Activated T-helper 2 cell treated with anti-CD3 and anti-CD28 coated beads, Interferon-gamma antibody, Interleukin-2, Interleukin-4, amounts not matched to agents 10 μg/mL and 5 μg/mL and 100 μg/mL, durations not matched to agents 14 hours and 24 hours and 36 hours (primary cell): Measurements from ENCODE around the gene ATG13. TPM values are rescaled to one million over a fixed set of nuclear protein-coding genes. Genes with fewer than 3 reads are reported as not detected.

Experiments used
- DNase-seq: peaks from one replicate; pipeline ENCODE4 v3.0.0; 2021; ENCODE audit warnings: low spot score
- H3K27ac Mint-ChIP-seq: one replicate; pipeline ENCODE4 v1.8.0; 2021; ENCODE audit warnings: mixed read lengths
- H3K27me3 Mint-ChIP-seq: one replicate; pipeline ENCODE4 v1.8.0; 2021; ENCODE audit warnings: low read depth, mixed read lengths
- H3K36me3 Mint-ChIP-seq: one replicate; pipeline ENCODE4 v1.8.0; 2021; ENCODE audit warnings: low read depth, mixed read lengths
- H3K4me1 Mint-ChIP-seq: one replicate; pipeline ENCODE4 v1.8.0; 2021; ENCODE audit warnings: low read depth, mixed read lengths
- H3K4me3 Mint-ChIP-seq: one replicate; pipeline ENCODE4 v1.8.0; 2021; ENCODE audit warnings: low read depth, mild to moderate bottlenecking, moderate library complexity, mixed read lengths
- H3K9me3 Mint-ChIP-seq: one replicate; pipeline ENCODE4 v1.8.0; 2021; ENCODE audit warnings: mixed read lengths
- intact Hi-C: fragments of 100-400 bp; cut with micrococcal nuclease; formaldehyde crosslinking; loops from one replicate; pipeline ENCODE4 v1.15.1; 2023
- total RNA-seq: library from RNA; stranded (reverse); gene quantifications from 2 replicates; pipeline ENCODE4 v1.2.3, GENCODE V29; 2022

ATG13 gene
- total RNA-seq, 1 donor from 2014 or later = 58.1 TPM

GRCh38 chr11:46684367-46684766, 67.0 kb downstream of the ATG13 start:
- Mint-ChIP-seq H3K4me3 (no peak overlapping the region), H3K36me3 (peaks cover 37% of the 10 kb centered on the region)

GRCh38 chr11:46686886-46687795, 69.8 kb downstream of the ATG13 start:
- no peak for DNase-seq
- Mint-ChIP-seq H3K27ac (no peak overlapping the region), H3K27me3 (no peaks in the 10 kb centered on the region), H3K4me3 (no peak overlapping the region), H3K9me3 (no peaks in the 10 kb centered on the region), H3K36me3 (peaks cover 34% of the 10 kb centered on the region), H3K4me1 (peaks cover 2% of the 10 kb centered on the region)
- intact Hi-C loops = no loop called here

More at GRCh38 chr11:46684367-46684766, 67.0 kb downstream of the ATG13 start:
- intact Hi-C loops = no loop called here
- H3K27ac Mint-ChIP-seq = no peak overlapping the region
- H3K27me3 Mint-ChIP-seq = no peaks in the 10 kb centered on the region
- no peak for DNase-seq
- no peaks in the 10 kb centered on the region for H3K4me1 Mint-ChIP-seq
- no peaks in the 10 kb centered on the region for H3K9me3 Mint-ChIP-seq

GRCh38 chr11:46690702-46691101, 73.3 kb downstream of the ATG13 start:
- H3K36me3 Mint-ChIP-seq = peaks cover 47% of the 10 kb centered on the region
- H3K9me3 Mint-ChIP-seq = no peaks in the 10 kb centered on the region
- no peak overlapping the region for H3K4me3 Mint-ChIP-seq
- intact Hi-C loops = no loop called here
- no peak for DNase-seq
- peaks cover 4% of the 10 kb centered on the region for H3K4me1 Mint-ChIP-seq
- H3K27ac Mint-ChIP-seq = no peak overlapping the region
- H3K27me3 Mint-ChIP-seq = no peaks in the 10 kb centered on the region

- Mint-ChIP-seq H3K27ac (no peak overlapping the region), H3K4me1 (peaks cover 5% of the 10 kb centered on the region), H3K27me3 (no peaks in the 10 kb centered on the region), H3K36me3 (peaks cover 39% of the 10 kb centered on the region), H3K9me3 (no peaks in the 10 kb centered on the region), H3K4me3 (no peak overlapping the region)
- intact Hi-C loops = no loop called here
- DNase-seq = no peak
Observed at GRCh38 chr11:46692450-46692849, 75.1 kb downstream of the ATG13 start.

GRCh38 chr11:46693597-46694012, 76.3 kb downstream of the ATG13 start:
- Mint-ChIP-seq H3K27me3 (no peaks in the 10 kb centered on the region), H3K36me3 (peaks cover 32% of the 10 kb centered on the region), H3K4me1 (peaks cover 12% of the 10 kb centered on the region), H3K4me3 (no peak overlapping the region), H3K9me3 (no peaks in the 10 kb centered on the region), H3K27ac (no peak overlapping the region)
- intact Hi-C loops = no loop called here
- DNase-seq = no peak

GRCh38 chr11:46694072-46694471, 76.7 kb downstream of the ATG13 start:
- intact Hi-C loops = no loop called here
- Mint-ChIP-seq H3K27me3 (no peaks in the 10 kb centered on the region), H3K27ac (no peak overlapping the region), H3K4me3 (no peak overlapping the region), H3K36me3 (peaks cover 30% of the 10 kb centered on the region), H3K9me3 (no peaks in the 10 kb centered on the region), H3K4me1 (peaks cover 17% of the 10 kb centered on the region)
- DNase-seq = no peak

GRCh38 chr11:46694607-46695006, 77.3 kb downstream of the ATG13 start:
- Mint-ChIP-seq H3K27ac (no peak overlapping the region), H3K4me3 (no peak overlapping the region), H3K4me1 (peaks cover 19% of the 10 kb centered on the region), H3K36me3 (peaks cover 28% of the 10 kb centered on the region), H3K9me3 (no peaks in the 10 kb centered on the region), H3K27me3 (no peaks in the 10 kb centered on the region)
- intact Hi-C loops = no loop called here
- no peak for DNase-seq

GRCh38 chr11:46695345-46696211, 78.2 kb downstream of the ATG13 start:
- Mint-ChIP-seq H3K36me3 (peaks cover 30% of the 10 kb centered on the region), H3K9me3 (no peaks in the 10 kb centered on the region), H3K27ac (no peak overlapping the region), H3K4me1 (peaks cover 18% of the 10 kb centered on the region), H3K27me3 (no peaks in the 10 kb centered on the region), H3K4me3 (no peak overlapping the region)
- intact Hi-C loops = no loop called here
- no peak for DNase-seq

GRCh38 chr11:46696212-46696558, 78.8 kb downstream of the ATG13 start:
- no peak overlapping the region for H3K4me3 Mint-ChIP-seq
- H3K27ac Mint-ChIP-seq = no peak overlapping the region
- H3K4me1 Mint-ChIP-seq = peaks cover 16% of the 10 kb centered on the region
- no peaks in the 10 kb centered on the region for H3K27me3 Mint-ChIP-seq
- intact Hi-C loops = no loop called here
- H3K9me3 Mint-ChIP-seq = no peaks in the 10 kb centered on the region
- H3K36me3 Mint-ChIP-seq = peaks cover 30% of the 10 kb centered on the region
- DNase-seq = no peak

GRCh38 chr11:46697303-46697702, 80.0 kb downstream of the ATG13 start:
- Mint-ChIP-seq H3K36me3 (peaks cover 37% of the 10 kb centered on the region), H3K27ac (peak overlapping the region; percentile 50), H3K27me3 (no peaks in the 10 kb centered on the region), H3K4me3 (no peak overlapping the region), H3K4me1 (peaks cover 23% of the 10 kb centered on the region), H3K9me3 (no peaks in the 10 kb centered on the region)
- intact Hi-C loops = no loop called here
- DNase-seq = no peak

GRCh38 chr11:46697723-46698122, 80.4 kb downstream of the ATG13 start:
- no peaks in the 10 kb centered on the region for H3K9me3 Mint-ChIP-seq
- DNase-seq = no peak
- H3K36me3 Mint-ChIP-seq = peaks cover 39% of the 10 kb centered on the region
- H3K4me3 Mint-ChIP-seq = no peak overlapping the region
- H3K27ac Mint-ChIP-seq = peak overlapping the region; percentile 50
- H3K27me3 Mint-ChIP-seq = no peaks in the 10 kb centered on the region
- peaks cover 26% of the 10 kb centered on the region for H3K4me1 Mint-ChIP-seq
- intact Hi-C loops = no loop called here

- H3K27ac Mint-ChIP-seq = peak overlapping the region; percentile 35
- peaks cover 48% of the 10 kb centered on the region for H3K36me3 Mint-ChIP-seq
- intact Hi-C loops = no loop called here
- DNase-seq = no peak
- H3K9me3 Mint-ChIP-seq = no peaks in the 10 kb centered on the region
- no peaks in the 10 kb centered on the region for H3K27me3 Mint-ChIP-seq
- H3K4me3 Mint-ChIP-seq = peak overlapping the region; percentile 38
- H3K4me1 Mint-ChIP-seq = peaks cover 30% of the 10 kb centered on the region
Observed at GRCh38 chr11:46698597-46698996, 81.2 kb downstream of the ATG13 start.
